HG03442 (cell line): ENCODE data around the gene GRIK3.

Experiments
- ATAC-seq: cut with Tn5 transposase; IDR thresholded peaks from one replicate; pipeline ENCODE4 v1.9.1; 2021; ENCODE audit warnings: mild to moderate bottlenecking, moderate library complexity; ENCODE audit not compliant: unreplicated experiment

Gene GRIK3

DNA sequence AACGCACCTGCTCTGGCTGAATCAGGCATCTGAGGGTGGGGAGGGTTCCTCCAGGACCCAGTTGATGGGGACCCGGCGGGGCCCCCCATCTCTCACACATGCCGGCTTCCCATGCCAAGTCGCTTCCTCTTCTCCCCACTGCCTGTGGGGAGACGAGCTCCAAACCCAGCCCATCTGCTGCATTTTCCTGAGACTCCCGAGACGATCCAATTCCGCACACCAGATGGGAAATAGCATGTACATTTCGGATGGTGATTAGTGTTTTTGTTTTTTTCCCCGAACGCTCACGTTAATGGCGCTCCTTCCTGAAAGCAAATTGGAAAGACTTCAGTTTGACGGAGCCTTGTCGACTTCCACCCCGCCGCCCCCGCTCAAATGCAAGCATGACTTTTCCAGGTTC, 13.2 kb upstream of the GRIK3 start:
- no peak for ATAC-seq

DNA sequence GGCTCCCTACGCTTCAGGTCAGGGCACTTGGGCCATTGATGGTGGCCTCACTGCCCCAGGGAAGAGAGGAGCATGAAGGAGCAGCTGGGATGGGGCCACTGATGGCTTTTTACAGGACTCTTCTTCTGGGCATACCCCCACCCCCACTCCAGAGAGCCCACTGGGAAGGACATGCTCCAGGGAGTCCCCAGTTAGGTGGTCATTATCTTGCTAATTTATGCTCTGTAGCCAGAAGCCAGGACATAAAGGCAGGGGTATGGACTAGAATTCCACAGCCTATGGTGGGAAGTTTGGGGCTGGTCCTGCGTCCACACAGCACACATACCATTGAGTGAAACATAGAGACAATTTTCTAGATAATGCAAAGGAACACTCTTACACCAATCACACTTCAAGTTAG, 8.8 kb upstream of the GRIK3 start:
- ATAC-seq = no peak

DNA sequence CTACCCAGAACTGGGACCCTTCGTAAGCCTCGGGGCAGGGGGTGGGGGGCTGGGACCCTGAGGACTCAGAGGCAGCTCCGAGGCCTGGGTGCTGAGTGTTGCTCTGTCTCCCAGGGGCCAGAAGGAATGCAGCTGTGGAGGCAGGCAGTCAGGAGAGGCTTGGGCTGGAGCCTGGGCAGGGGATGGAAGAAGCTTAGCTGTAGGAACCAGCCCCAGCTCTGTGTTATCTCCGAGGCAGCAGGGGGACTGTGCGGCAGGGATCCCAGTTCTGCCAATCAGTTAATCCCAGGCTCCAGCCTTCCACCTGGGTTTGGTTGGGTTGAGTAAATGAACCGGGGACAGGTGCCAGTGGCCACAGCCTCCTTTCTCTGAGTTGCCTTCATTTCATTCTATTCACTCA, 8.2 kb upstream of the GRIK3 start:
- no peak for ATAC-seq

DNA sequence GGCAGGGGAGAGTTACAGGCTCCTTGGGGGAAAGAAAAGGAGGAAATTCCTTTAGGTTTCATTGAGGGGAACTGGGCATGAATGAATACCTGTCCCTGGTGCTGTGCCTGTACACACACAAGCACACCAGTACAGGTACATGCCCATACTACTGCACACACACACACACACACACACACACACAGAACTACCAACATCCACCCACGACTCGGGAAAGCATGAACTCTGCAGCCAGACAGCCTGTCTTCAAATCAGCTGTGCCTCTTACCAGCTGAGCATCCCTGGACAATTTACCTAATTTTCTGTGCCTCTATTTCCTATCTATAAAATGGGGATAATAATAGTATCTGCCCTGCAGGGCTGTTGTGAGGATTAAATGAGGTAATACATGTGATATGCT, 7.2 kb upstream of the GRIK3 start:
- no peak for ATAC-seq

DNA sequence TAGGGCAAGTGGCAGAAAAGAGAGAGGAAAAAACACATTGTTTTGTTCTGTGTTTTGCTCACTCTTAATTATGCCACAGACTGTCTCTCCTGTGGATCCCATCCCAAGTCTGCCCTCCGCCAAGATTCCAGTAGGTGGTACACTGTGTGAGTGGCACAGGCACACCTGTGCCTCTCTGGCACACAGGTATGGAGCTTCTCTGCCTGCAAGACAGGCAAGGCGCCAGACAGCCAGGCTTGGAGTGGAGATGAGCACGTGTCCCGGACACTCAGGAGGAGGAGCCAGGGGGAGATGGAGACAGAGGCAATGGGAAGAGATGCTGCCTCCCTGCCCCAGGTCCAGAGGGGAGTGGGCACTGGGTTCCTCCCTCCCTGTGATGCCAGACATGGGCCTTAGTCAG, 6.5 kb upstream of the GRIK3 start:
- ATAC-seq = no peak

DNA sequence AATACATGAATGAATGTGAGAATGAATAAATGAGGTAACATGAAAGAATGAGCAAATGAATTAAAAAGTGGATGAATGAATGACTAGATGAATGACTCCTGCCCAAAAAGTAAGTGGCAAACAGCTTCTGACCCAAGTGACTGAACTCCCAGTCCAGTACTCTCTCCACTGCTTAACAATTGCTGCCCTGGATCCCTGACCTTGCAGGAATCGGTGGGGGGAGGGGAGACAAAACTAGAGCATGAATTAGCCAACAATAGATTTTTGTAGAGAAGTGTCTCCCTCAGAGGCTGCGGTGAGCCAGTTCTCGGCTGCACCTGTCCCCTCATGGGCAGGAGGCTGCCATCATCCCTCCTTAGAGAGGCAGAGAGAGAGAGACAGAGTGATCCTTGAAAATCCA, 5.9 kb upstream of the GRIK3 start:
- ATAC-seq = no peak

DNA sequence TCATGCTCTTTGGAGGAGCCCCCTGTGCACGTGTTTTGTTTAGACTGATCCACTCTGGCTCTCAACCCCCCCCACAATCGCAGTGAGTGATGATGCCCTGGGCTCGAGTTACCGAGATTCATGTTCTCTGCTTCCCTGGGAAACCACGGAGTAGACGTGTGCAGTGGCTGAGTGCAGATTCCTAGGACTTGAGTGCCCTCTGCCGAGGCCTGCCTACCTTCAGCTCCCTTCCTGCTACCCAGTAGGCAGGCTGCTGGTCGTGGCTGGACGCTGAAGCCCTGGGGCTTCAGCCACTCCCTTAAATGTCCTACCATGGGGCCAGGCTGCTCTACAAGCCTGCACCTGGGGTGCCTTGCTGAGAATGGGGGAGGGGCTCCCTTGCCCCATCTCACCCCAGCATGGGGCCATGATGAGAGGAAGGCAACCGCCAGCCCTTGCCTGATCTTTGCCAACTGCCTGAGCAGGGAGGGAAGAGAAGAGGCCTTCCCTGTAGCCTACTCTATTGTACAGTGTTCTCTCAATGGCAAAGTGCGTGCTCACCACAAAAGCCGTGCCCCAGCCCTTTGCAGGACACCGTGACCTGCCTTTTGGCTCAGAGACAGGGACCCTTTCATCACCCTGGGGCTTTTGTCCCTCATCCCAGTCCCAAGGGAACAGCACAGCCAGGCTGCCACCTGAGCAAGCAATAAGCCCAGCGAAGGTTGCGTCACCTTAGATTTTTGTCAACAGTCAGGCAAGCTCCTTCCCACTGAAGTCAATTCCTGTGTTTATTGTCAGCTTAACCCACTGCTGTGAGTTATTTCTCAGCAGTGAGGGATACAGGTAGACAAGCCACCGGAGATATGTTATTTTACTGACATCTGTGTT, 4.1 kb upstream of the GRIK3 start:
- ATAC-seq = no peak

DNA sequence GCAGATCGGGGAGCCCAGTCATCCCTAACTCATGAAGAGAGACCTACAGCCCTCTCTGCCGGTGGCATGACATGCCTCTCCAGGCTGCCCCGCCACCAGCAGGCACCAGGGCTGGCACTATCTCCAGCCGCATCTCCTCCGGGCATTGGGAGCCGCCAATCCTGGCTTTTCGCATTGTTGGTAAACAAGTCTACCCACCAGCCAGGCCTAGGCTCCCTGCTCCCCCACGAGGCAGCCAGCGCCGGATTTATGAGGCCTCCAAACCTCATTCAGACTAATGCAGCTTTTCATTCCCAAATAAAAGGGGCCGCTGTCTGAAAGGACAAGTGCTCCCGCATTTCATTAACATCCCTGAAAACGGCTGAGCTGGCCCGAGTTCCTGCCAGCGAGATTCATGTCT, 3.4 kb upstream of the GRIK3 start:
- no peak for ATAC-seq

DNA sequence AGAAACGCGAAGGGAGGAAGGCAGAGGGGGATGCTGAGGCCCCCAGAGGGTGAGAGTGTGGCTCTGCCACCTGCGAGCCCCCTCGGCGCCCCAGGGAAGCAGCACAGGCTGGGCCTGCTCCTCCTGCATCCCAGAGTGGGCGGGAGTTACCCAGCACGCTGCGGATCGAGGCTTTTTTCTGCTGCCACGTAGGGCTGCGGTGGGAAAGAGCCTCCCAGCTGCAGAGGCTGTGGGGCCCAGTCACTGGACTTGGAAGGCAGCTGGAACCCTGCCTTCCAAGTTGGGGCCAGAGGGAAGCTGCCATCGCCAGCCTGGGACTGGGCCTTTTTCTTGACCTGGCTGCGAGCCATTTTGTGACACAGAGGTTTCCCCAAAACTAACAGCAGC, 2.3 kb upstream of the GRIK3 start:
- no peak for ATAC-seq

DNA sequence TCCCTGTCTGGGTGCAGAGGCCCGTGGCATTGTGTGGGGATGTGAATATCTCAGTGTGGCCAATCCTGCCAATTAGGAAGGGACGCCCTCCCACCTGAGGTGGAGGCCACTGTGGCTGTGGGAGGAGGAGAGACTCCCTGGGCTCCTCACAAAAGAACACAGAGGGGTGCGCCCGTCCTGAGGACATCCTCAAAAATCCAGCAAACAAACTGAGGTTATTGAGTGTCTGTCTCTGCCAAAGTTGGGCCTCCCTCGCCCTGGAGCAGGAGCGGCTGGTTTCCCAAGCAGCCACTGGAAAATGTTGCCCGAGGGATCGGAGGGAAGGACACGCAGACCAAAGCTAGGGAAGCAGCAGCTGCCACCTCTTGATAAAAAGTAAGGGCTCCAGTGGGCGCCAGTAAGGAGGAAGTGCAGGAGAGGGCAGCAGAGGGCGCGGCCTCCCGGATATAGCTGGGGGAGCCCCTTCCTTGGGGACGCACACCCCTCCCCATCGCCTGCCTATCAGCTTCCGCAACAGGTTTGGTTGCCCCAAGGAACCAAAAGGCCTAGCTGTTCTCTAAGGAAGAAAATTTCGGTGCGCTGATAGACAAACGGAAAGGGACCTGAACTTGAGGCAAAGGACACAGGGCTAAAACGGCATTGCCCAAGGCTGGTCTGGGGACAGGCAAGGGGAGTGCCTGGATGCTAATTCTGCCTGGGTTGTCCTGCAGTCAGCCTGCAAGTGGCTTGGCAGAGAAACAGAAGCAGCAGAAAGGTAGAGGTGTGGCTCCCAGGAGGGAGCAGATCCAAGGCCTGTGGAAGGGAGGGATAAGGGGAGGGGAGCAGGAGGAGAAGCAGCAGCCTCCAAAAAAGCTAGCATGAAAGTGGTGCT, 1.7 kb upstream of the GRIK3 start:
- no peak for ATAC-seq

DNA sequence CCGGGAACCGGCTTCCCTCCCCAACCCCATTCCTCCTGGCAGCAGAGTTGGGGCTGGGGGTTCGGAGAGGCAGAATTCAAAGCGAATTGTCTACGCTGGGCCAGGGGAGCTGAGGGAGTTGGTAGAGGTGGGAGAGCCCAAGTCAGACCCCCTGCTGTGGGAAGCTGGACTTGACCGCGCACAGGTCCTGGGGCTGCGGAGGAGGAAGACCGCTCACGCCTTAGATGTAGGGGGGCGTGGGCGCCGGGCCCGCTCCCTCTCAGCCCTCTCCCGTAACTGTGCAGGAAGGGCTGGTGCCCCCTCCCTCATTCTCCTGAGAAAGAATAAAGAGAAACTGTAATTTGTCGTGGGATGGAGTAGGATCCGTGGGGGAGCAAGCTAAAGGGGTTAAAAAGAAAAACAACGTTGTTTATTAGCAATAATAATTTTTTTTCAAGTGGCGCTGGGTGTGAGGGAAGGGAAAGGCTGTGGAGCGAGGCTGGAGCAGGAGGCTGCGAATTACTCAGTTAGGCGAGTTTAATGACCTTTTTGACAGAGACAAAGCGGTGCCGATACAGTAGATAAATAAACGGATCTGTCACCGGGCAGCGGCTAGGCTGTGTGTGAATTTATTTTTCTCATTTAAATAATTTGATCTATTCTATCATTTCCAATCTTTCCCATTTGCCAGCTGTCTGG, 838 bp upstream of the GRIK3 start:
- ATAC-seq = no peak

DNA sequence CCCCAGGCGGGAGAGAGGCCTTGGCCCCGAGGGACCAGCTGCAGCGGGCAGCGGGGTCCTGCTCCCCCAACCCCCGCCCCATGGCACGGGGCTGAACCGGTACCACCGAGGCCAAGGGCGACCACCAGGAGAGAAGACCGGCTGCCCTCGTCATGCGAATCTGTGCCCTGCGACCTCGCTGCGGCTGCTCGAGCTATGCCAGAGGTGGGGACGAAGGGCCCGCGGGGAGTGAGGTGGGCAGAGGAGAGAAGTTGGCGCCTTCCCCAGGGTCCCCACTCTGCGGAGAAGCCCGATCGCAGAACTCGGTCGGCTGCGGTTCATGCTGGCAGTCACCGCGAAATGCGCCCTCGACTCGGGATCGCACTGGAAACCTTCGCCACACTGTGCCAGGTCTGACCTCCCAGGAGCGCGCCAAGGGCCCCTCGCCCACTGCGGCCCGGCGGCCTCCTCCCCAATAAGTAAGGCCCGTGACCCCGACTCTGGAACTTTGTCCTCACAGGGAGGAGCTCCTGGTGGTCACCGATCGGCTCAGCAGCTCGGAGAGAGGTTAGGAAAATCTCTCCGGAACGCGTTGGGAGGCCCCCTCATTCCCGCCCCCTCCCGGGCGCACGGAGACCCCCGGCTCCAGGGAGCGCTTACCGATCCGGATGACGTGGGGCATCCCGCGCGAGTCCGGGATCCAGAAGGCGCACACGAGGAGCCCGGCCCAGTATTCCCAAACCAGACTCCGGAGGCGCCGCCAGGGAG, 787 bp downstream of the GRIK3 start:
- no peak for ATAC-seq

DNA sequence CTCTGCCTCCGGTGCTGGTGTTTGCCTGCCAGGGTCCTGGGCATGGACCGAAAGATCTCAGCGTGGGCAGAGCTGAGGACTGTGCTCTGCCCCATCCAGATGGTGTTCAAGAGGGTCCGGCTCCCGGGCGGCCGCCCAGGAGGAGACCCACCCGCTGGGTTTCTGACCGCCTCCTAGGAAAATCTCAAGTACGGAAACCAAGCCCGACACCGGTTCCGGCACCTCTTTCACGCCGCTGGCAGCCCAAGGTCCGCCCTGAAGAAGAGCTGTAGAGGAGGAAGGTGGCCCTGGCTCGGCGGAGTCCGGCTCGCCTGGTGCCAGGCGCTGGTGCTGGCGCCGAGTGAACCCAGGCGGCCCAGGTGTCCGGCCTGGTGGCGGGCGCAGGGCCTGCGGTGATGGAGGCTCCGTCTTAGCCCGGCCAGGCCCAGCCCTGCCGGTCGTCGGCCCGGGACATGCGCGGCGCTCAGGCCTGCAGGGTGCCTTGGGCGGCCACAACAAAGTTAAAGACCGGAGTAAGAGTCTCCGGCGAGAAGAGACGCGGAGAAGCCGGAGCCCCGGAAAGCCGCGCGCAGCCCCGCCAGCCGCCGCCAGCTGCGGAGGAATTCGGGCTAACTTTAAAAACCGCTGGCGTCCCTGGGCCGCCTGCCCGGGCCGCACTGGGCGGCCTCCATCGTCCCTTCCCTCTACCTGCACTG, 1.5 kb downstream of the GRIK3 start:
- ATAC-seq = no peak

DNA sequence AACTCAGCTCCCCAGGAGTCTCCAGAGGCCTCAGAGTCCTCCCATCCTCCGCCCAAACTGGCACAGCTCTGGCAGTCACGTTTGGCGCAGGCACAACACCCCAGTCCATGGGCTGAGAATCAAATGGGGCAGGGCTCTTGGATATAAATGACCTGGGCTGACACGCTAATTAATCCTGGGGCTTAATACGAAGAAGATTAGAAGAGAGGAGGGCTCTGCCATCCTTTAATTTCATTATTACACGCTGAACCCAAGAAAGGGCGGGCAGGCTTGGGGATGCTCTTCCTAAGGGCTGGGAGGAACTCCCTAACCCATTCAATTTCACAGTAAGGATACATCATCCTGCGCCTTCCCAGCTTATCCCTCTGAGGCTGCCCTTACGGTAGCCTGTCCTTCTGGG, 2.4 kb downstream of the GRIK3 start:
- no peak for ATAC-seq

DNA sequence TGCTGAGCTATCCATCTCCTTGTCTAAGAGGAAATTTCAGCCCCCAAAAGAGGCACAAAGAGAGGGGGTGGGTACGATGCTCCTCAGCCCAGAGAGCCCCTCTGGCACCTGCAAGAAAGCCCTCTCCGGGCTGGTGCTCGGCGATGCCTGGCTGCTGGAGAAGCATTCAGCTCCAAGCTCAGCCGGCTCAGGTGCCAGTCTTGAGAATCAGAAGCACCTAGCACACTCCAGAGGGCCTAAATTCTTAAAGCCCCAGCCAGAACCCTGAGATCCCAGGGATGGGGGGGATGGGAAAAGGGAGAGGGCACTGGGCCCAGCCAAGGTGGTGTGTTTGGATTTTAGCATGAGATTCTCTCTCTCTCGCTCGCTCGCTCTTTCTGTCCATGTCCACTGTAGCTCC, 2.9 kb downstream of the GRIK3 start:
- ATAC-seq = no peak

DNA sequence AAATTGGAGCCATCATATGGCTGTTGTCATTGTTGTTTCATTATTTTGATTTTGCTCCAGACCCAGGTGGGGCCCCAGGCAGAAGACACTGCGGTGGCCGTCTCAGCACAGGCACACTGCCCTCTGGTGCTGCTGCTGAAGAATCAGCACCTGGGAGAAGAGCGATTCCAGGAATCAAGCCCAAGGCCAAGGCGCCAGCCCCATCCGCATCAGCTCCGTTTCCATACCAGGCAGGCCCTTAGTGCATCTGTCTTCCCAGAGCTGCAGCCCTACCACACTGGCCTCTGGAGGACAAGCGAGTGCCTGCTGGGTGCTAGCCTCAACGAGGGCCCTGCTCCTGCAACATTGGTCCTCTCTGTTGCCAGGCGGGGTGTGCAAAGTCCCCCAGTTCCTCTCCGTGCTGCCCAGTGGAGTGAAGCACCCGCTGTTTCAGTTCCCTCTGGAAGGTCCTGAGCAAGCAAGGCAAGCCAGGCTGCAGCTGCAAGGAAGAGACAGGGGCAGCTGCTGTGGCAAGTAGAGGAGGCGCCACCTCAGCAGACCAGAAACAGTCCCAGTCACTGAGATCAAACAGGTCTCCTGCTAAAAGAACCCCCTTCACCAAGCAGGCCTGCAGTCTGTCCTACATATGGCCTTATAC, 5.2 kb downstream of the GRIK3 start:
- no peak for ATAC-seq

DNA sequence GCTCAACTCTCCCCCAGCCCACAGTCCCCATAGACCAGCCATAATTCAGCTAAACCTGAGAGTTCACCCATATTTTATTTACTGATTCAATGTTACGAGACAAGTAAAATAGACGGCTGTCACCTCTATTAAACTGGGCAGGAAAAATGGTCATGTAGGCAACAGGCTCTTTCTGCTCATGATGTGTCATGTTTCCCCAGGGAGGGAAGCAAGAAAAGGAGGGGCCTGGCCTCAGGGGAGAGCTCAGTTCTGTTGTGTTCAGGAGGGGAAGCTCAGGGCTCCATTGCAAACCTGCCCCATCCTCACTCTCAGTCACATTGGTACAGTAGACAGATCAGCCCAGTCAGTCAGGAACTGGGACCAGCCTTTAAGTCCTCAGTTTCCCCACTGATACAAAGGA, 12.8 kb downstream of the GRIK3 start:
- no peak for ATAC-seq

DNA sequence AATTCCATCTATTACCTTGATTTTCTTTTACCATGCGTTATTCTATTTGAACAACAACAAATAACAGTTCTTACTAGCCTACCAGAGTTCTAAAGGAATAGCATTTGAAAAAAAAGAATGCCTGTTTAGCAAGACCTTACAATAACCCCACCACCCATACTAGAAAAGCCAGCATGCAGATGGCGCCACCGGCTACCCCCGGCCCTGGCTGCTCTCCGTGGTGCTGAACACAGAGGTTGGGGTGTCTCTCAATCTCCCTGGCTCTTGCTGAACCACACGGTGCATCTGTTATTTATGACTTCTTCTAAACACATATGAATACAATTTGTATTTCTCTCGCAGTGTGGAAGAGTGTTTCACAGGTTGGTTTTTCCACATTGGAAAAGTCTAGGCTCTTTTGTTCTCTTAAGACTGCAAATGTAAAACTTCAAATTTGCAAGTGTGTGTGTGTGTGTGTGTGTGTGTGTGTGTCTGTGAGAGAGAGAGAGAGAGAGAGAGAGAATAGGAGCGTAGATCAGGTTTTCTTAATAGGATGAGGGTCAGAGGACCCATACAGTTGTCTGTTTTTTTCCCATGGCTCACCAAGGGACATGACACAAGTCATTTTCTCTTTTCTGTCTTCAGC, 13.6 kb downstream of the GRIK3 start:
- no peak for ATAC-seq

DNA sequence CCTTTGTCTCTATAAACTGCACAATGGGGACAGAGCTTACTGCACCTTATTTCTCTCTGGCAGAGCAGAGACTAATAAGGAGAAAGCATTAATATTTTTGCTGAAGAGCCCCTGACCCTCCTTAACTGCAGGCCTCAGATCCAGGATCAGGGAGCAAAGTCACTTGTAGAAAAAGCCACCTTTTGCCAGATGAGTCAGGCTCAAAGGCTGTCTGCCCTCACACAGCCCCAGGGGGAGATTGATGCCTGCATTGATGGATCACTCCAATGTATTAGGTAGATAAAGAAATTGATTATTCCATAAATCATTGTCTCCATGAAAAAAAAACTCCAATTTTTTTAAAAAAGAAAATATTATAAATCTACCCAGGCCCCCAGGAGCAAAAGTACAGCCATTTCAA, 15.8 kb downstream of the GRIK3 start:
- no peak for ATAC-seq
